Measurements from ENCODE around the gene LY86.
A peak's percentile ranks its signal among the peaks of the same experiment; 100 is the strongest.
"Not testable (repeated sequence)": the region's sequence is repeated elsewhere in the genome, so short reads cannot be mapped to it uniquely, and the experiment has no call there.

LY86 gene

GRCh38 chr6:6603317-6603716, 14.8 kb downstream of the LY86 start:
- DNase-seq (ENCODE audit: insufficient read length, low spot score) (no peak), FAIRE-seq (no peak)
- no peak for TF ChIP-seq SPI1 (IDR thresholded peaks at IDR 0.05; ENCODE audit: low read depth, low read length)

GRCh38 chr6:6604015-6604414, 15.5 kb downstream of the LY86 start:
- FAIRE-seq: no peak
- TF ChIP-seq SPI1 (IDR thresholded peaks at IDR 0.05; ENCODE audit: low read depth, low read length): no peak
- TF ChIP-seq POLR2A (IDR thresholded peaks at IDR 0.05; ENCODE audit: low read depth, low read length): no peak
- no peak for TF ChIP-seq TAF1 (IDR thresholded peaks at IDR 0.05; ENCODE audit: low read depth, low read length)
- TF ChIP-seq PAX5 (IDR thresholded peaks at IDR 0.05; ENCODE audit: insufficient read depth, low read length, severe bottlenecking): no peak
- TF ChIP-seq POLR2AphosphoS5 (IDR thresholded peaks at IDR 0.05; ENCODE audit: low read depth, low read length): no peak
- TF ChIP-seq POU2F2 (IDR thresholded peaks at IDR 0.05; ENCODE audit: low read depth, low read length): no peak
- no peak for DNase-seq (ENCODE audit: insufficient read length, low spot score)

- DNase-seq (ENCODE audit: insufficient read length, low spot score) (no peak), FAIRE-seq (no peak)
- TF ChIP-seq POLR2AphosphoS5 (IDR thresholded peaks at IDR 0.05; ENCODE audit: low read depth, low read length) (no peak), SPI1 (IDR thresholded peaks at IDR 0.05; ENCODE audit: low read depth, low read length) (no peak), TAF1 (IDR thresholded peaks at IDR 0.05; ENCODE audit: low read depth, low read length) (no peak), POLR2A (IDR thresholded peaks at IDR 0.05; ENCODE audit: low read depth, low read length) (no peak), POU2F2 (IDR thresholded peaks at IDR 0.05; ENCODE audit: low read depth, low read length) (no peak), PAX5 (IDR thresholded peaks at IDR 0.05; ENCODE audit: insufficient read depth, low read length, severe bottlenecking) (no peak)
Observed at GRCh38 chr6:6604566-6604965, 16.0 kb downstream of the LY86 start.

- TF ChIP-seq POLR2AphosphoS5 (IDR thresholded peaks at IDR 0.05; ENCODE audit: low read depth, low read length) (no peak), POLR2A (IDR thresholded peaks at IDR 0.05; ENCODE audit: low read depth, low read length) (no peak), TAF1 (IDR thresholded peaks at IDR 0.05; ENCODE audit: low read depth, low read length) (no peak), POU2F2 (IDR thresholded peaks at IDR 0.05; ENCODE audit: low read depth, low read length) (no peak), SPI1 (IDR thresholded peaks at IDR 0.05; ENCODE audit: low read depth, low read length) (no peak), PAX5 (IDR thresholded peaks at IDR 0.05; ENCODE audit: insufficient read depth, low read length, severe bottlenecking) (no peak)
- FAIRE-seq (no peak), DNase-seq (ENCODE audit: insufficient read length, low spot score) (no peak)
Observed at GRCh38 chr6:6605873-6606272, 17.4 kb downstream of the LY86 start.

- FAIRE-seq: not testable (repeated sequence)
Observed at GRCh38 chr6:6606391-6607030, 18.0 kb downstream of the LY86 start.

GRCh38 chr6:6609450-6609849, 20.9 kb downstream of the LY86 start:
- no peak for FAIRE-seq
- no peak for TF ChIP-seq POLR2AphosphoS5 (IDR thresholded peaks at IDR 0.05; ENCODE audit: low read depth, low read length)
- no peak for TF ChIP-seq SPI1 (IDR thresholded peaks at IDR 0.05; ENCODE audit: low read depth, low read length)
- TF ChIP-seq POU2F2 (IDR thresholded peaks at IDR 0.05; ENCODE audit: low read depth, low read length): no peak
- no peak for TF ChIP-seq PAX5 (IDR thresholded peaks at IDR 0.05; ENCODE audit: insufficient read depth, low read length, severe bottlenecking)
- no peak for TF ChIP-seq TAF1 (IDR thresholded peaks at IDR 0.05; ENCODE audit: low read depth, low read length)
- TF ChIP-seq POLR2A (IDR thresholded peaks at IDR 0.05; ENCODE audit: low read depth, low read length): no peak
- DNase-seq (ENCODE audit: insufficient read length, low spot score): no peak

More at GRCh38 chr6:6606391-6607030, 18.0 kb downstream of the LY86 start:
- DNase-seq (ENCODE audit: insufficient read length, low spot score): not testable (repeated sequence)

- TF ChIP-seq SPI1 (IDR thresholded peaks at IDR 0.05; ENCODE audit: low read depth, low read length) (peak; percentile 93), TAF1 (IDR thresholded peaks at IDR 0.05; ENCODE audit: low read depth, low read length) (no peak)
- FAIRE-seq: no peak
Observed at GRCh38 chr6:6610031-6610591, 21.6 kb downstream of the LY86 start.

GRCh38 chr6:6611486-6611885, 23.0 kb downstream of the LY86 start:
- TF ChIP-seq POLR2A (IDR thresholded peaks at IDR 0.05; ENCODE audit: low read depth, low read length): no peak
- no peak for TF ChIP-seq POLR2AphosphoS5 (IDR thresholded peaks at IDR 0.05; ENCODE audit: low read depth, low read length)
- no peak for TF ChIP-seq PAX5 (IDR thresholded peaks at IDR 0.05; ENCODE audit: insufficient read depth, low read length, severe bottlenecking)
- TF ChIP-seq TAF1 (IDR thresholded peaks at IDR 0.05; ENCODE audit: low read depth, low read length): no peak
- TF ChIP-seq SPI1 (IDR thresholded peaks at IDR 0.05; ENCODE audit: low read depth, low read length): no peak
- no peak for TF ChIP-seq POU2F2 (IDR thresholded peaks at IDR 0.05; ENCODE audit: low read depth, low read length)
- DNase-seq (ENCODE audit: insufficient read length, low spot score) (no peak), FAIRE-seq (no peak)

More at GRCh38 chr6:6610031-6610591, 21.6 kb downstream of the LY86 start:
- peak; percentile 53 for DNase-seq (ENCODE audit: insufficient read length, low spot score)

- no peak for DNase-seq (ENCODE audit: insufficient read length, low spot score)
- no peak for TF ChIP-seq SPI1 (IDR thresholded peaks at IDR 0.05; ENCODE audit: low read depth, low read length)
- TF ChIP-seq POLR2AphosphoS5 (IDR thresholded peaks at IDR 0.05; ENCODE audit: low read depth, low read length): no peak
- TF ChIP-seq PAX5 (IDR thresholded peaks at IDR 0.05; ENCODE audit: insufficient read depth, low read length, severe bottlenecking): no peak
- TF ChIP-seq POU2F2 (IDR thresholded peaks at IDR 0.05; ENCODE audit: low read depth, low read length): no peak
- no peak for TF ChIP-seq TAF1 (IDR thresholded peaks at IDR 0.05; ENCODE audit: low read depth, low read length)
- no peak for TF ChIP-seq POLR2A (IDR thresholded peaks at IDR 0.05; ENCODE audit: low read depth, low read length)
- no peak for FAIRE-seq
Observed at GRCh38 chr6:6612308-6612707, 23.8 kb downstream of the LY86 start.

GRCh38 chr6:6613103-6613718, 24.7 kb downstream of the LY86 start:
- not testable (repeated sequence) for FAIRE-seq; DNase-seq (ENCODE audit: insufficient read length, low spot score)
